Stimulated activated CD4-positive, alpha-beta T cell treated with anti-CD3 and anti-CD28 coated beads, Interleukin-12 subunit alpha, Interleukin-12 subunit beta, amount 100 ng/mL, for 4 hours (primary cell): ENCODE measurements around the gene CDX1.
"Not testable (repeated sequence)": the region's sequence is repeated elsewhere in the genome, so short reads cannot be mapped to it uniquely, and the experiment has no call there.

Experiments used
- DNase-seq: peaks from one replicate; pipeline ENCODE4 v3.0.0-alpha.2; 2020

The CDX1 gene

DNA sequence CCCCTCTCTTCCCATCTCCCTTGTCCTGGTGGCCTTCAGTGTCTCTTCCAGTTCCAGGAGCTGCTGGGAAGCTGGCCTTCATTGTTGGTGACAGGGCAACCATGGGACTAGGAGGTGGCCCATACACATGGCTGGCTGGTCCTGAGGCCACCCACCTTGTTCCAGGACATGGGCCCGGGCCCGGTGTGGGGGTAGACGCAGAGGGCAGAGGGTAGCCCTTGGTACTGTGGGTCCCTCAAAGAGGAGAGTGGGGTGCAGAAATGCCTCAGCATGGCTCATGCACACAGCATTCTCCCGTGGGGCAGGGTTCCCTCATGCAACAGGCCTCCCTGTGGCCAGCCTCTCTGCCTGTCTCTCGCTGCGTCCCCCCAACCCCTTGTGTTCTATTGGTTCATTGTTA lies 44.1 kb downstream of the CDX1 start:
- DNase-seq: no peak

DNA sequence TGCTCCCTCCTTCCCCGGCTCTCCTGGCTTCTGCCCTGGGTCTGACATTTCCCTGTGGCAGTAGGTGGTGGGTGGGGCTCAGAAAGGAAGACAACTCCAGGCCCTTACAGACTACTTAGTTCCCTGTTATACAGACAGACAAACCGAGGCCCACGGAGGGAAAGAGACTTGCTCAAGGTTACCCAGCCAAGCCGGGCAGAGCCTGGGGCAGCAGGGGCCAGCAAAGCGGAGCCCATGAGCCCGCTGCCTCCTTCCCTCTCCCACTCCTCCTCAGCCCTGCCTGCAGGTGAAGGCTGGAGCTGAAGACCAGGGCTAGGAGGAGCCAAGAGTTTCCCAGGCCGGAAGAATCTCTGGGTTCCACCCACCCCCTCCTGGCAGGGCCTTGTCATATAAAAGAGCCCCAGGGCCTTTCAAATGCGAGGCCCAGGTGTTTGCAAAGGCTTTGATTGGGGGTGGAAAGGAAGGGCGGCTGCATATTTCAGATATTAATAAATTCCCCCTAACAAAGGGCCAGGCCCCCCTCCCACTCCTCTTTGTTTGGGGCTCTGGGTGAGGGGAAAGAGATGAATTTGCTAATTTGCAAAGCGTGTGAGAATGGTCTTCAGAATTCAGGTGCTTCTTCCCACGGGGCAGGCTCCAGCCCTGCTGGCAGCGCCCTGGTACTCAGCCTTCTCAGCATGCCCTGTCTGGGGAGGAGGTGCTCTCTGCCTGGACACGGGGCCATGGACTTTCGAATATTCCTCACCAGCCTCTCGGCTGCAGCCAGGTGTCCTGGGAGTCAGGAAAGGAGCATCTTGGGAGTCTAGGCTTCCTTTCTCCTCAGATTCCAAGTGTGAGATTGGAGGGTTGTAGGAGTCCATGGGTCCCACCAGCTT lies 44.8 kb downstream of the CDX1 start:
- no peak for DNase-seq

DNA sequence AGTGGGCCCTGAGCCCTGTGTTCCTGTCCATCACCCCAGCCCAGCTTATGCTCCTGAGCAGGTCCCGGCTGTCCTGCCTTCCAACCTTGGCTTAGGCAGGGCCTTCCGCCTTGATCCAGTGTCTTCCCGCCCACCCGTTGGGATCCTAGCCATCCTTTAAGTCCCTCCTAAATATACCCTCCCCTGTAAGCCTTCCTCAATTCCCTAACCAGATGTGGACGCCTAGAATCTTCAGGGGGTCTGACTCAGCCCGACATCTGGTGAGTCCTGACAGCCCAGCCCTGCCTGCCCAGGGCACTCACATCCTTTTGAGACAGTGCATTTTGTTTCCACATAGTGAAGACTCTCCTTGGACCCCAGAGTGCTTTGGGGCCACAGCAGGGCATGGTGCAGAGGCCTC lies 47.0 kb downstream of the CDX1 start:
- no peak for DNase-seq

DNA sequence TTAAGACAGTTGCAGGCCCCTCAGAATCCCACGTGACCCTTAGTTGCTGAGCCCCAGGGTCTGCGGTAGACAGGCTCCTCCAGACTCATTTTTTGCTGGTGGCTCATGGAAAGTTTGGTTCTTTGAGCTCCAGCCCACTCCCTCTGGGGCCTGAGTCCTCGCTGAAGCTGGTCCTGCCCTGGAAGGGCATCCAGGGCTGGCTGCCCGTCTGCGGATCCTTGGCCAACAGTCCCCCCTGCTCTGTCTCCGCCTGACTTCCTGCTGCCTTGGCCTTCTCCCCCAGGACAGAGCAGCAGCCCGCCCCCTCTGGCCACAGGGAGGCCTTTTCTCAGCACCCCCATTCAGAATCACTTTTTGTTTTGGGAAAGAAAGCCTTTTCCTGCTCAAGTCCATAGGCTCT lies 47.7 kb downstream of the CDX1 start:
- DNase-seq: no peak

DNA sequence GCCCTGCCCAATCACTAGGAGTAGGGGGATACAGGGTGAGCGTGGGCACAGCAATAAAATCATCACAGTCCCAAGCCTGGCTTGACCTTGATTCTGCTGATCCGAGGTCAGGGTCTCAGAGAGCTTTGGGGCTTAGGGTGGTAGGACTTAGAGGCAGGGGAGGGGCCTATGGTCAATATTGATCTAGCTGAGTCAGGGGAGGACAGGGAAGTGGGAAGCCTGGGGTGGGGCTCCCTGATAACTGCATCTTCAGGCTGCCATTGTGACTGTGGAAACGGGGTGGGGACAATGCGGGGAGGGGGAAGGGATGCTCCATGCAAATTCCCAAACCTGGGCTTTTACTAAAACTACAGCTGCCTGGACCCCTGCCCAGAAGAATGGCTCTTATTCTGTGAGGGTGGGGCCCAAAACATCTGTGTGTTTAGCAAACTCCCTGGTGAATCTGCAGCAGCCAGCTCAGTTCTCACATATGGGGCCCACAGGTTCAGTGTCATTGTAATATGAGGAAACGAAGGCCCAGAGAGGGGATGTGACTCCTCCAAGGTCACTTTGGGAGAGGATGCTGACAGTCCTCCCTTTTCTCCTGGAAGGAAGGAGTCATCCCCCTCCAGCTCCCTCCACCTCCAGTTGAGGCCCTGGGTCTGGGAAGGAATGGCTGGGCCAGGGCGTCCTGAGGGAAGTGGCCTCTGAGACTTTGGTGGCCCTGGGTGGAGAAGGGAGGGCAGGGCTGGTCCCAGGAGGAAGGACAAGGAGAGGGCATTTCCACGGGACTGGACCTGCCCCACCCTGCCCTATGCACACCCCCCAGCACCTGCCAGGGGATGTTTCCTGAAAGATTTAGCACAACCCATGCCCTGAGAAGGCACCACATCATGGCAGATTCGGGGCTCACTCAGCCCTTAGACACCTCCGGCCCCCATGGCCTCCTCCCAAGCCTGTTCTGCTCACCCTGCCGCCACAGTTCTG lies 49.7 kb downstream of the CDX1 start:
- no peak for DNase-seq

DNA sequence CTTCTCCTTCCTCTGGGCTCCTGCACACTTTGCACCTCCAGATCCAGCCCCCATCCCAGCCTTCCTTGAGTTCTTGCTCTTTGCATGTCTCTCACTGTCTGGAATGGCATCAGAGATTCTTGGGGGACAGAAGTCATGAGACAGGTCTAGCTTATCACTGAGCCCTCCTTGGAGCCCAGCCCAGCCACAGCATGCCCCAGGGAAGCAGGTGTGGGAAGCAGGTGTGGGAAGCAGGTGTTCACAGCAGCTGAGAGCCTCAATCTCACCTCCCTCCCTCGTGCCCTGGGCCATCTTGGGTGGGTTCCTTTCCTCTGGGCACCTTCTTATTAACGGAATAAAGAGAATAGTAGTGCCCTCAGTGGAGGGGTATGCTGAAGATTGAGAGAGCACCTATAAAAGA lies 50.5 kb downstream of the CDX1 start:
- DNase-seq: no peak

DNA sequence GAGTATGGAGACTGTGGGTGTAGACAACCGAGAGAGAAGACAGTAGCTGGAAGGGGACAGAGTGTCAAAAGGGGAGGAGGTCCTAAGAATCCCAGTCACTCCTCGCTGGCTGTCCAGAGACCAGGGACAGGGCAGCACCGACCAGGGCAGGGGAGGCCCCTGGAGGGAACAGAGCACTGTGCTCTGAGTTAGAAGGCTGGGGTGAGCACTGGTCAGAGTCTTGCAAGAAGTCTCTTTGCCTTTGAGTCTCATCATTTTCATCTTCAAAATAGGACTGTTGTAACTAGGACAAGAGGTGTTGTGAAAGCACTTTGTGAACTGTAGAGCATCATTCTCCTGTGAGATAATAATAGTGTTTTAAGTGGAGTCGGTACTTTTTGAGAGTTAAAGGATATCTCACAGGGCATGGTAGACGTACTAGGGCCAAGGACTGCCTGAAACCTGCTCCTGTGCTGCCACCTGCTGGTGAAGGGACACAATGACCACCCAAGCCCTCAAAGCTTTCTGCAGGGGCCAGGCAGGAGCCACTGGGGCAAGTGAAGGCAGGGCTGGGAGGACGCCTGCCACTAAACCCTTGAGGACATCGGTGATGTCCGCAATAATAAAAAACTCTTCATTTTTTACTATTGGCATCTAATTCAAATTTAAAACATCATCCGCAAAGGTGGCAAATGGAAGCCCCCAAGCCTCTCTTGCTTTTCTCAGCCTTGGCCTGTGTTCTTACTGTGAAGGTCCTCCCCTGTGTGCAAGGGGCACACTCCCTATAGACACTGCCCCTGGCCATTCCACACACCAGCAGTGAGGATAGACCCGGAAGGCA lies 51.5 kb downstream of the CDX1 start:
- DNase-seq: peak; percentile 71

DNA sequence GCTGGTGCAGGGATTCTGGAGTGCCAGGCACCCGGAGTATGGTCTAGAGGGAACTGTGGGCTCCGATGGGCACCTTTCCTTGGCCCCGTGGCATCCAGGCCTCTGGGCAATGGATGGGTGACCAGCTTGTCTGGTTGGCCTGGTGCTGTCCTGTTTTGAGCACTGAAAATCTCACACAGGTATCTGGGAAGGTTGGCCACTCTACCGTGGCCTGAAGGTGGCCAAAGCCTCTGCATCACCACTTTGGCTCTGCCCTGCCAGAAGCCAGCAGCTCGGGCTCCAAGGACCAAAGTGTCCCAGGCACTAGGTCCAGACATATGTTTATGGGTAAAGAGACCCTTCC lies 52.1 kb downstream of the CDX1 start:
- no peak for DNase-seq

DNA sequence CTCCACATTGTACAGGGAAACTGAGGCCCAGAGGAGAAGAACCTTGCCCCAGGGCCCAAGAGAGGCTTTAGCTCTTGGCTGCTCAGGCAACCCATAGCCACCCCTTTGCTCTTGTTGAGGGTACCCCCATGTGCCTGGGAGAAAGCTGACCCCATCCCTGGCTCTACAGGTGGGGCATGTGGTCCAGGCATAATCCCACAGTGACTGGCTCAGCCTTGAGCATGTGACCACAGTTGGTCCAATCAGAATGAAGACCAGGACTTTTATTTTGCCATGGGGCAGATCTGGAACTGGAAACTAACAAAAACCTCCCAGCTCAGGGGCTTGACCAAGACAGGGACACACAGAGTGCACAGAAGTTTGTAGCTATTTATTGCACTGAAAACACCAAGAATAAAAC lies 52.6 kb downstream of the CDX1 start:
- DNase-seq: no peak

DNA sequence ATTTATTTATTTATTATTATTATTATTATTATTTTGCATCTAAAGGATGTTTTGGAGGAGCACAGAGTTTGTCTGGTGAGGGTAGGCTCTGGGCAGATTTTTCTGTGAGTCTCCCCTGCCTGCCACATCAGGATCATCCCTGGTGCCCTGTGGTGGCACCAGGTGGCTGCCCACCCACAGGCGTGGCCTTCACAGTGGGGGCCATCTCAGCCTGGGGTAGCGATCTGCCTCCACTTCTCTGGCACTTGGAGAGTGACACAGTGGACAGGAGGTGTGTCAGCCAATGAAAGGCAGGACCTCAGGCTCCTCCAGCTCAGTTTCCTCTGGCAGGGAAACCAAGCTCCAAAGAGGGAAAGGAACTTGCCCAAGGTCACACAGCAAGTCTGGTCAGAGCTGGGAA lies 53.3 kb downstream of the CDX1 start:
- no peak for DNase-seq

DNA sequence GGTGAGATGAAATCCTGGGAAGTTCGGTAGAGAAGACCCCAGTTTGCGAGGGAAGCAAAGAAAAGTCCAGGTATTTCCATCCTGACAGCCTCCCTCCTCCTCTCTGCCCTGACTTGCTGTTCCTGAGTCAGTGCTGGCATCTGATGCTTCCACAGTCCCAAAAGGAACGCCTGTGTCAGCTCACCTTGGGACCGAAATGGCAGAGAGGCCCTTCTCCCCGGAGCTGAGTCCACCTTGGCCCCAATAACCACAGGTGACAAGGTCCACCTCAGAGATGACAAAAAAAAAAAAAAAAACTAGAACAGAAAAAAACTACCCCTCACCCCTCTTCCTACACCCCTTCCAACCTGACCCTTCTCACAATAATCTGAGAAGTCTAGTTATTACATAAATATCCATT lies 54.9 kb downstream of the CDX1 start:
- DNase-seq: no peak

DNA sequence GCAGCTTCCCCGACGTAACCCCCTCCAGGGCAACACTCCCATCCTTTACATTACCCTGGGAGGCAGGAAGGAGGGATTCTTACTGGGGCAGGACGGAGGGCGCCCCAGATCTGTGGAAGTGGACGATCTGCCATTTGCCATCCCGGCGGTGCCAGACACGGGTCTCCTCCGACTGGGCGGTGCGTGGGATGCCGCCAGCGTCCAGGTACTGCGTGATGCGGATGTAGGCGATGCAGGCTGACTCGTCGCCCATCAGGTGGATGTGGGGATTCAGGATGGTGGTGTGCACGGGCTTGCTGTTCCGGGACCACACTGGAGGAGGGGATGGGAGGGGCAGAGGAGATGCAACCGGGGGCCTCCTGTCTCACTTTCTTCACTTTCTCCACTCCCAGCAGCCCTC lies 56.3 kb downstream of the CDX1 start:
- DNase-seq: no peak

DNA sequence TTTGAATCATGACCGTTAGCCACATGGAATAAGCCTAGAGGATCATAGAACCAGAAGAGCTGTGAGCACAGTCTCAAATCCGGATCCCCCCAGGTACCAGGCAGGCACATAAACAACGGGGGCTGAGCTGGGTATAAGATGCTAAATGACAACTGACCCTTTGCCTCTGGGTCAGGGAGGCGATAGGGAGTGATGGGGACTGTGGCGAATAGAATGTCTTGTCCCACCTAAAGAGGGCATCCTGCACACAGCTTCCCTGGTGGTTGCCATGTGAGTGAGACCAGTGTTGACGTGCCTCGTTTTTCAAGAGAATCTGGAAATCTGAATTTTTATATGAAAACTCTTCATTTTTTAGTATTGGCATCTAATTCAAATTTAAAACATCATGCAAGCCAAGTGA lies 56.9 kb downstream of the CDX1 start:
- no peak for DNase-seq

DNA sequence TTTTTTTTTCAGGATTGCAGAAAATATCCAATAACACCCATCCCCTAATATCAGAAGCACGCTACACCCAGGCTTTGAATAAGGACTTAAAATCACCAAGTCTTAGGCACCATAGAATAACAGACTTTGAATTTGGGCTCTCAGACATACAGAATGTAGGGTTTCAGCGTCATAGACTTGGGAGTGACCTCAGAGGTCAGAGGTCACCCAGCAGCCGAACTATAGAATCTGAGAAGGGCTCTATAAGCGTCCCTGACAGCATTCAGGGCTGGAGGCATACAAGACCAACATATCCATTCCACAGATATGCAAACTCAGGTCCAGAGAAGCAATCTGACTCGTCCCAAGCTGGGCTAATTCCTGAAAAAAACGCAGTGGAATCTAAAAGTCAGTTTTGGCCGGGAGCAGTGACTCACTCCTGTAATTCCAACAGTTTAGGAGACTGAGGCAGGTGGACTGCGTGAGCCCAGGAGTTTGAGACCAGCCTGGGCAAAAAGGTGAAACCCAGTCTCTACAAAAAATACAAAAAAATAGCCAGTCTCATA lies 58.0 kb downstream of the CDX1 start:
- no peak for DNase-seq

DNA sequence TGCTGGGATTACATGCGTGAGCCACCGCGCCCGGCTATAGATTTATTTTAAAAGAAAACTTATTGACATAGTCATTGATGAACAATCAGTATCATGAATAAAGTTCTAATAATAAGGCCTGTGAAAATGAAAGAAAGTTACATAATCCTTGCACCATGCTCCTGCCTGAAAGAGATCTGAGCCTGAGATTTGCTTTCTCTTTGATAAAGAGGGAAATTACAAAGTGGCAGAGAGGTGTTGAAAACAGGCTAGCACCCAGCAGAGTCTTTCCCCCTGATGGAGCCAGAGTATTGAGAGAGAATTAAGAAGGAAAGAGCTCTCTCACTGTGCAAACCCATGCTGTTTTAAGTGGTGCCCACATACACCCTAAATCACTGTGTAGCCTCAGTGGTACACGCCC lies 60.5 kb downstream of the CDX1 start:
- no peak for DNase-seq

DNA sequence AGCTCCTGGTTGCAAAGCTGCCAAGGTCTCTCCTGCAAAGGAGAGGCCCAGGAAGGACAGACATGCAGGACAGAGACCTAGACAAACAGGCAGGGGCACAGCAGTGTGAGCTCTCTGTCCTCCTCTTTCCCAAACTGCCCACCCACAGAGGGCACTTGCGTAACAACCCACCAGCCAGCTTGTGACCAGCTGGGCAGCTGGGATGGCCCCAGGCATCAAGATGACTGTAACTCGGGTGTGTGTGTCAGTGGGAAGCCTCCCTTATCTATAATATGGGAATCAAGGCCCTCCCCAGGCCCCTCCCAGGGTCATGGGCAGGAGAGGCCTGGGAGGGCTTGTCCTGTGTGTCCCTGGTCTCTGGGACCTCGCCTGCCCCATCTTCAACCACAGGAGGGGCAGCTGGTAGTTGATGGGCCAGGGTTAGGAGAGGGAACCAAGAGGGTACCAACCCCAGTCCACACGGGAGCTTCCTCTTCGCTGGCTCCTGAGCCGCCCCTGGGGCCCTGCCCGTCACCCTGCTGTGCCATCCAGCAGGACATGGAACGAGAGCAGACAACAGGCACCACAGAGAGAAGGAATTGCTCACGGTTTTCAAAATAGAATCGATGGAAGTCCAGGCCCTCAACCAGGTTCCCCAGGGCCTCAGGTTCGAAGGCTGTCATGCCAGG lies 61.2 kb downstream of the CDX1 start:
- DNase-seq: no peak

DNA sequence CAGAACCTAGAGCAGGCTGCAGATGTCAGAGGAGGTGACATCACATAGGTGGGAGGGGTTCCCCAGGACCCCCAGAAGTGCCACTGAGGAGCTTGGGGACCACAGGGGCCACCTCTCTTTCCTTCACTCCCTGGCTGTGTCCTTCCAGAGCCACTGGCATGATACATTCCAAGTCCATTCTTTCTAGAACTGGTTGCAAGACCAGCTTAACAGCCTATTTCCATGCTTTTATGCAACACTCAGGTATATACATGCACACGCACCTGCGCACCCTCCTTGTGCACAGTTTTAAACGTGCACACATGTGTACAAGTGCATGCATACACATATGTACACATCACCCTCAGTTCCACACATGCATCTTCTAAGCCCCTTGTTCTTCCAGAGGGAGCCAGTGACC lies 63.0 kb downstream of the CDX1 start:
- no peak for DNase-seq

DNA sequence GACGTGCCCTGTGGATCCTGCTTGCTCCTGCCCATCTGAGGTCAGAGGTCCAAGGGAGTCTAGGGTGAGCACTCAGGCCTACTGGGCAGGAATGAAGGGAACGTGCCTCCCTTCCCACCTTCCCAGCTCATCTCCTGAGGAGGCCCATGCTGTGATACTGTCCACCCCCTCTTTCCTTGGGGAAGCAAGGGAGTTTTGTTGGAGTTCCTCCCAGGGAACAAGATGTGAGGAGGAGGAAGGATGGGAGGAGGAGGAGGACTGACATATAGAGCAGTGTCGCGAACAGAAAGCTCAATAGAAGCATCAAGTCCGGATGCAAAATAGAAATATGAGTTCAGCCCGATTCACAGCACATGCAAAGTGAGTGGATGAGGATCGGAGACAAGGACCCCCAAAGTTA lies 64.3 kb downstream of the CDX1 start:
- DNase-seq: no peak

DNA sequence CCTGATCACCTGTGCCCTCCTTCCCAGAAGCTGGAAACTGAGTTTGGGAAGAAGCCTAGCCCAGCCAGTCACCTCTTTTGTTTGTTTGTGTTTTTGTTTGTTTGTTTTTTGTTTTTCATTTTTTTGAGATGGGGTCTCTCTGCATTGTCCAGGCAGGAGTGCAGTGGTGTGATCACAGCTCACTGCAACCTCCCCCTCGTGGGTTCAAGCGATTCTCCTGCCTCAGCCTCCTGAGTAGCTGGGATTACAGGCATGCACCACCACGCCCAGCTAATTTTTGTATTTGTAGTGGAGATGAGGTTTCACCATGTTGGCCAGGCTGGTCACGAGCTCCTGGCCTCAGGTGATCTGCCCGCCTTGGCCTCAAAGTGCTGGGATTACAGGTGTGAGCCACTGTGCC lies 67.1 kb downstream of the CDX1 start:
- DNase-seq: not testable (repeated sequence)
